HG03175 (cell line): Measurements from ENCODE around the gene FREM3.
A peak's percentile ranks its signal among the peaks of the same experiment; 100 is the strongest.

ENCODE experiments used
- ATAC-seq: cut with Tn5 transposase; IDR thresholded peaks from one replicate; pipeline ENCODE4 v1.9.1; 2021; ENCODE audit warnings: mild to moderate bottlenecking, moderate library complexity; ENCODE audit not compliant: unreplicated experiment

The FREM3 gene

DNA sequence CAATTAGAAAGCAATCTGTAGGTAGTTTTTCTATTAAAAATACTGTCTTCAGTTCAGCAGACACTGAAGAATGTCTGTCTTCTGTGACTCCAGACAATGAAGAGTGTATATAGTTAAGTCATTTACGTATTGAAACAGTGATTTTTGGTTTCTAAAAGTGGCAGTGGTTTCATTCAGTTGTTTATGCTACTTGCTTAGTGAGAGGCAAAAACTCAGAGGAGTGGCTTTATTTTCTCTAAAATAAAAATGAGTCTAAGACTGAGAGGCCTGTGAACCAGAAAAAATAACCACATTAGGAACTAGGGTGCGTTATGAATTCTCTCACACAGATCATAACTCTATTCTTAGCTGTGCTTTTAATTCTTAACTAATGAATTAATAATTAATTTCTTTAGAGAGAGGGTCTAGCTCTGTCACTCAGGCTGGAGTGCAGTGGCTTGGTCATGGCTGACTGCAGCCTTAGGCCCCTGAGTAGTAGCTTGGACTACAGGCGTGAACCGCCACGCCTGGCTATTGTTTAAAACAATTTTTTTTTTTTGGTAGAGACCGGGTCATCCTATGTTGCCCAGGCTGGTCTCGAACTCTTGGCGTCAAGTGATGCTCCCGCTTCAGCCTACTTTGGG lies 31.4 kb downstream of the FREM3 start:
- peak; percentile 95 for ATAC-seq

GRCh38 chr4:143667461-143667860 lies 33.0 kb downstream of the FREM3 start:
- ATAC-seq, result no peak

DNA sequence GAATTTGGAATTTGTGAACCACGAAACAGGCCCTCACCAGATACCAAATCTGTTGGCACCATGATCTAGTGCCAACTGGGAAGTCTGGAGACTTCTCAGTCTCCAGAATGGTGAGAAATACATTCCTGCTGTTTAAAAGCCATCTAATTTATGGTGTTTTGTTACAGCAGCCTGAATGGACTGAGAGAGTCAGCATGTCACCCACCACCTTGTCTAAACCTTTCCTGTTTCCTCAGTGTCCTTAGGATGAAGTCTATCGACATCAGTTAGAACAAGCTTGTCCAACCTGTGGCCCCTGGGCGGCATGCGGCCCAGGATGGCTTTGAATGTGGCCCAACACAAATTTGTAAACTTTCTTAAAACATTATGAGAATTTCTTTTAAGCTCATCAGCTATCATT lies 42.1 kb downstream of the FREM3 start:
- no peak for ATAC-seq

- no peak for ATAC-seq
Observed at GRCh38 chr4:143654571-143654970, 45.9 kb downstream of the FREM3 start.

GRCh38 chr4:143653031-143653430 lies 47.4 kb downstream of the FREM3 start:
- no peak for ATAC-seq

DNA sequence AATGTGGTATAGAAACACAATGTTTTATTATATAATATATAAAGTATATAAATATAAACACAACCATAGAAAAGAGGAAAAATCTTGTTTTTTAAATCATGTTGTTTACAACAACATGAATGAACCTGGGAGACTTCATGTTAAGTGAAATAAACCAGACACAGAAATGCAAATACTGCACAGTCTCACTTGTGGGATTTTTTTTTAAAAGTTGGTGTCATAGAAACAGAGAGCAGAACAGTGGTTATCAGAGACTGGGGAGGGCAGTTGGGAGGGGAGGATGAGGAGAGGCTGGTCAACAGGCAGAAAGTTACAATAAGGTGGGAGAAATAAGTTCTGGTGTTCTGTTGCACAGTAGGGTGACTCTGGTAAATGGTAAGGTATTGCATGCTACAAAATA lies 57.1 kb downstream of the FREM3 start:
- ATAC-seq, result no peak

DNA sequence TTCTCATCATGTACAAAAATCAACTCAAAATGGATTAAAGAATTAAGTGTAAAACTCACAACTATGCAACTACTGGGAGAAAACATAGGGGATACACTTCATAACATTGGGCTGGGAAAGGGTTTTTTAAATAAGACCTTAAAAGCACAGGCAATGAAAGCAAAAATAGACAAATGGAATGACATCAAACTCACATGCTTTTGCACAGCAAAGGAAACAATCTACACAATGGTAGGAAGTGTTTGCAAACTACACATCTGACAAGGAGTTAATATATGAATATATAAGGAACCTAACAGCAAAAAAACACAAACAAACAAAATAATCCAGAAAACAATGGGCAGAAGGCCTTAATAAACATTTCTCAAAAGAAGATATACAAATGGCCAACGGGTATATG lies 57.9 kb downstream of the FREM3 start:
- ATAC-seq, result no peak

GRCh38 chr4:143641361-143641760 lies 59.1 kb downstream of the FREM3 start:
- no peak for ATAC-seq

- no peak for ATAC-seq
Observed at GRCh38 chr4:143634763-143635162, 65.7 kb downstream of the FREM3 start.

DNA sequence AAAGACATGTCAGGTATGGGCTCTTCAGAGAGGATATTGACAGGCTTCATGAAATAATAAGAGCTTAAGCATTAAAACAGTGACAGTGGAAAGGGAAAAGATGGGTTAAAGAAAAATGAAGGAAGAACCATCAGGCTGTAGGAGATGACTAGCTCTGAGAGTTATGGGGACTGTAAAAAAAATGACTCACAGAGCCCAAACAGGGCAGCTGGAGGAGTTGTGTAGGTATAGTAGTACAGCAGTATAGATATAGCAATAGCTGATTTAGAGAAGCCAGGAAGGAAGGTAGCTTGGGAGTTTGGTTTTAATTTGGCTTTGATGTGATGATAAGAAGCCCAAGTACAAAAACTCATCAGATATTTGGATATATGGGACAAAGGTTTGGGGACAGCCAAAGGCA lies 66.6 kb downstream of the FREM3 start:
- no peak for ATAC-seq

DNA sequence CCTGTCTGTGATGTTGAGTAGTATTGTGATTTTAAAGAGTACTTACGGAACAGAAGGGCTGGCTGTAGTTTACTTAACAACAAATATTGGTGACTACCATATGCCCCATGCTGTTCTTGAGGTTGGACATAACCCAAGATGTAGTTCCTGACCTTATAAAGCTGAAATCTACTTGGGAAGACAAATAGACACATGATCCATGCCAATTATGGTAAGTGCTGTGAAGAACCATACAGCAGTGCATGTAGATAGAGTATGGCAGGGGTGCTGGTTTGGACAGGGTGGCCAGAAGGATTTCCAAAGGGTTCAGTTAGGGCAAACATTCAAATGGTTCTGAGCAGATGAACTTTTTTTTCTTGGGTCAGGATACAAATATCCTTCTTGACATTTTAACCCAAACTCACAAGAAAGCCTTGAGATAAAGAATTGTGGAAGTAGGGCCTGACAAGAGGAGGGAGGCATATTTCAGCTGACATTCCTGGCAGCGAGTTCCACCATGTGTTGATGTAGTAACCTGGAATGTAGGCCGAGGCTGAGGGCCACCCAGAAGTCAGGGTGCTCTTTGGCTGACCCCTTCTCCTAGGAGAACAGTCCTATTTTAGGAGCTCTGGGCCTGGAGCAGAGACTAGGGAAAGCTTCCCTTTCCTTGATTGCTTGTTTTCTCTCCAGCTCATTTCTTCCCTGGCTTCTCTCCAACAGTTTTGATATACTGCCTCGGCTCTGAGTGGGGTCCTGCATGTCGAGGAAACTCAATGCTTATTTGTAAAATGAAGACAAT lies 74.2 kb downstream of the FREM3 start:
- ATAC-seq, result no peak

DNA sequence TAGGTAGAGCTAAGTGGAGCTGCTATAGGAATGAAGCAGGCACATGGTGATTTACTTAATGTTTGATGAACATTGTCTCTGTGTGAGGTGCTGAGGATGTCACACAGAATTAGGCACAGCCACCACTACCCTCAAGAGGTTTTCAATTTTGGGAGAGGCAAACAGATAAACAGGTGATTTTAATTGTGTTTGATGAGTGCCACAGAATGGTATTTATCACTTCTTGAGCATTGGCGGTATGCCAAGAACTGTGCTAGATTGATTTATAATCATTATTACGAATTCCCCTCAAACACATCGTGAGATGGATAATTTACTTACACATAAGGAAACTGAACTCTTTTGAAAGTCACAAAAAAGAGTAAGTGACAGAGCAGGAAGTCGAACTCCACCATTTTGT lies 74.8 kb downstream of the FREM3 start:
- ATAC-seq, result no peak

DNA sequence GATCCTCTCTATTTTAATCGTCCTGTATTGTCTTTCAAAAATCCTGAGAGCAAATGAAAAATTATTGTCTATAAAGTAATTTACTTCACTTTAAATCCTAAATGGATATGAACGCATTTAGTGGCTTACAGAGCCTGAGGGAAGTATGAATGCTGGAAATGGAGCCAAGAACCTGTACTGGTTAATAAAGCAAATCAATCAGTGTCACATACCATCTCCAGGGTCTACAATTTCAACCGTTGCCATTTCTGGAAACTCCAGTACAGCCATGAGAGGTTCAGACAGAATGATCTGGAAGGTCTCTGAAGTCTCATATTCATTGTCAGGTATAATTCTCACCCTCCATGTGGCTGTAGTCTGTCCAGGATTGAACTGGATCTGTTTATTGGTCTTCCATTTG lies 76.6 kb downstream of the FREM3 start:
- ATAC-seq, result no peak

- no peak for ATAC-seq
Observed at GRCh38 chr4:143618811-143619210, 81.7 kb downstream of the FREM3 start.

DNA sequence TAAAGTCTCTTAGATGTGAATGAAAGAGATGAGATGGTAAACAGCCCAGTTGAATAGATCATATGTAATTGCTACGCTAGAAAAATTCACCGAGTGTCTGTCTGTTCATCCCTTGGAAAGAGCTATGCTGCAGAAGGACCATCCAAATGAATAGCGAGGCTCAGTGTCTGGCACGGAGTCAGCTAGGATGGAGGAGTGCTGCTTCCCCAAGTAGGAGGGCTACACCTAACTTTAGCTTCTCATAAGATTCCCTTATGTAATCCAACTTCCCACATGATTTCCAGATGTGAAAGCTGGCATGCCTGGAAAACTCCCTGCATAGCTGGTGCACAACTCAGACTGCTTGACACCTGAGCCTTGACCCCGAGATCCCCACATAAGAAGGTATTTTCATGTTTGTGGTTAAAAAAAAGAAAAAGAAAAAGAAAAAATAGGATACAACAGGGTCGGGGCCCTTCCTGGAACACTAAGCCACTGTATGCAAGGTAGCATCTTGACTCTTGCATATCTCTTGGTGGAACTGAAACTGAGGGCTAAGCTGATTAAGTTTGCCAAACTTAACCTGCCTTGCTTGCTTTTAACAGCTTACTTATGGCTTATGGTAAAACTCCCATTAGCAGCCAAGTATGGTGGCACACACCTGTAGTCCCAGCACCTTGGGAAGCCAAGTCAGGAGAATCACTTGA lies 82.3 kb downstream of the FREM3 start:
- ATAC-seq, result no peak

- ATAC-seq, result peak; percentile 90
Observed at GRCh38 chr4:143616771-143617170, 83.7 kb downstream of the FREM3 start.

DNA sequence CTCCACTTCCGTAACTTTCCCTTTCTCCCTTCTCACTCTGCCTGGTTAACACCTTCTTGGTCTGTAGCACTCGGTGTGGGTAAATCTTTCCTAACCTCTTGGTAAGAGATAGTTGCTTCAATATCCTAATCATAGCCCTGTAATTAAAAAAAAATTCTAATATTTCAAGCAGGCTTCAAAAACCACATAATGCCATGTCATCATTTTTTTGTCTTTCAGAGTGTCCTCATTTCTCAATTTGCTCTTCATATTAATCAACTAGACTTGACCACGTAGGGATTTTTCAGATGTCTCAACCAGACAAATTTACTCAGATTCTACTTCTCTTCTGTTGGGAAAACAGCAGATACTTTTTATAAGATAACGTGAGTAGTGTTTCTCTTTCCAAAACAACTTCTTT lies 91.0 kb downstream of the FREM3 start:
- no peak for ATAC-seq

DNA sequence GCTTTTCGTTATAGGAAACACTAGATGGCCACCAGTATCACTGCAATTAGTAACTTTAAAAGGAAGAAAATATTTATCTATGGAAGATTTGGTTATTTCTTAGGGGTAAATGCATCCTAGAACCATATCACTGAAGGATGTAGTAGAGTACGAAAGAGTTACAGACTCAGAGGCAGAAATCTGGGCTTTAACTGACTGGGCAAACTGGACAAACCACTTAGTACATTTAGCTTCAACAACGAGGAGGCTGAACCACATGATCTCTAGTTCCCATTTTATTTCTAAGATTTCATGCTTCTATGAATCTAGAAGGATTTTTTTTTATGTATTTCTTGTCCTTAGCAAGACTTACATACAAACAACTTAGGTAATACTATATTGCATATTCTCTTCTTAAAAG lies 94.0 kb downstream of the FREM3 start:
- no peak for ATAC-seq

DNA sequence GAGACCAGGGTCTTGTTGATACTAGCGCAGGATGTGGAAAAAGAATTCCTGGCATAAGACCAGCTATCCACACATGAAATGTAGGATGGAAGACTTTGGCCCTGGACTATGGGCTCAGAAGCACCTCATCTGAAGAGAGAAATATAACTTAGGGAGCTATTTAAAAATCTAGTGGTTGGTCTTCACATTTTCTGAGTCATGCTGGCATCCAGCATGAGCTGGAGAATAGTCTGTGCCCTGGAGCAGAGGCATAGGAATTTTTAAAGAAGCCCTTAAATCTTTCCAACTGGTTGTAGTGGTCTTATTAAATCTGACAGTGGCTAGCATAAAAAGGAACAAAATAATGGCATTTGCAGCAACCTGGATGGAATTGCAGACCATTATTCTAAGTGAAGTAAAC lies 100.6 kb downstream of the FREM3 start:
- ATAC-seq, result no peak

- no peak for ATAC-seq
Observed at GRCh38 chr4:143598816-143599215, 101.7 kb downstream of the FREM3 start.

DNA sequence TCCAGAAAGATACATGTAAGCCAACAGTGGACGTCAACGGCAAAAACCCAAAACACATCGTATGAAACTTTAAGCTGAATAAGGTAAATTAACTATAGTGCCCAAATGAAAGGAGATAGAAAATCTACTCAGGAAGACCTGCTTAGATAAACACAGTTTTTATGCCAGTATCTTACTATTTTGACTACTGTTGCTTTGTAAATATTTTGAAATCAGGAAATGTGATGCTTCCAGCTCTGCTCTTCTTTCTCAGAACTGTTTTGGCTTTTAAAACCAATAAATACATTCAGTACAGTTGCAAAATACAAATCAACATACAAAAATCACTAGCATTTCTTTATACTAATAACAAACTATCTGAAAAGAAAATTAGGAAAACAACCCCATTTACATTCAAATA lies 103.2 kb downstream of the FREM3 start:
- ATAC-seq, result no peak

DNA sequence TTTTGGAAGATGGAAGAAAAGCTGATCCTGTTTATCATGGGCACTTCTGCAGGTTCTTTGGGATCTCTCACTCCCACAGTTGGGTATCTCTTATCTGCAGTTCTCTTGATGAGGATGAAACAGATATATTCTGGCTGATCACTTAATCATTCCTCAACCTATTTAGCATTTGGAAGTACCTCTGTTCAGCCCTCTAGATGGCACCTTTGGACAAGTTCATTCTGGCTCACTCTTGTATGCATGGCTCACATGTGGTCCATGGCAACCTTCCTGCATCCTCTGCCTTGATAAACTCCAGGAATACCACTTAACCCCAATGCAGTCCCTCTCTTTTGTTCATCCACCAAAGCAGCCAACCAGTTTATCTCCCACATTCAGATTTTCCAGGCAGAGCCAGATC lies 112.8 kb downstream of the FREM3 start:
- no peak for ATAC-seq
